Cardiac septum (tissue), 1 donor: Measurements from ENCODE around the gene HGD. TPM values are rescaled to one million over a fixed set of nuclear protein-coding genes. Genes with fewer than 3 reads are reported as not detected.
"Not testable (repeated sequence)": the region's sequence is repeated elsewhere in the genome, so short reads cannot be mapped to it uniquely, and the experiment has no call there.

ENCODE experiments used
- DNase-seq: peaks from one replicate; pipeline ENCODE4 v3.0.0-alpha.2; 2020; ENCODE audit warnings: low spot score
- intact Hi-C: fragments of 100-400 bp; cut with DNase I; formaldehyde crosslinking; loops from one replicate; pipeline ENCODE4 v1.14.0; 2022
- long read RNA-seq: library from polyadenylated mRNA; unstranded; transcript quantifications from one replicate; pipeline ENCODE4 v2.0.0, GENCODE V29; 2021
- total RNA-seq: library from RNA; stranded (reverse); fragmentation: NEBNext Ultra II Directional; extraction: Animal tissue kit (Norgen Biotek cat#: 25700); gene quantifications from one replicate; pipeline ENCODE4 v1.2.1, GENCODE V29; 2021
- donor health status: DM: no; HTN: no; CAD: no.

Gene HGD, protein sequence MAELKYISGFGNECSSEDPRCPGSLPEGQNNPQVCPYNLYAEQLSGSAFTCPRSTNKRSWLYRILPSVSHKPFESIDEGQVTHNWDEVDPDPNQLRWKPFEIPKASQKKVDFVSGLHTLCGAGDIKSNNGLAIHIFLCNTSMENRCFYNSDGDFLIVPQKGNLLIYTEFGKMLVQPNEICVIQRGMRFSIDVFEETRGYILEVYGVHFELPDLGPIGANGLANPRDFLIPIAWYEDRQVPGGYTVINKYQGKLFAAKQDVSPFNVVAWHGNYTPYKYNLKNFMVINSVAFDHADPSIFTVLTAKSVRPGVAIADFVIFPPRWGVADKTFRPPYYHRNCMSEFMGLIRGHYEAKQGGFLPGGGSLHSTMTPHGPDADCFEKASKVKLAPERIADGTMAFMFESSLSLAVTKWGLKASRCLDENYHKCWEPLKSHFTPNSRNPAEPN
- 0.73 TPM for total RNA-seq
- long read RNA-seq = 0 reads

DNA sequence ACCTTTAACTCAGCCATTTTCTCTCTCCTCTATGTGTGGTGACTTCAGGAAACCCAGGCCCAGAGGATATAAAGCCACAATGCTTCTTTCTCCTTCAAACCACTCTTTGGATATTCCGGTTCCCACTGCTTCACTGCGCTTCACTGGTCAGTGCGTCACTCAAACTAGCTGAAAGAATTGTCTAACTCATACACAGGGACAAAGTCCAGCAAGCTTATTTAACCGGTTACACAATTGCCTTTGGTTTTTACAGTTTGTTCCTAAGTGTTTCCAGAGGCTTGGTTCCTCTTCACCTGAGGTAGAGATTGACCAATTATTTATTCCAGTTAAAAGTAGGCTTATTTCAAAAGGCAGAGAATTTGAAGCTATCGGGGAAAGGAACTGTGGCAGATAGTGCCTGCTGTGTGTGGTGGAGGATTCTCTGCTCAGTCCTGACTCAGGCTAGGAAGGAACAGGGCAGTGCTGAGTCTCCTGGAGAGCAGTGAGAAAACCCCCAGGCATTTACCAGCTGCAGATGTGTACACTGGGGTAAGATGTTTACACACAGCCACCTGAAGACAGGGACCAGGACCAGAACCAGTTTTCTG lies at the start of gene HGD:
Gene HGD, minus strand, starts transcription at position 145 of the 587 bp plus-strand sequence. Its CDS starts 128 bp downstream, at position 17.
- DNase-seq = no peak
- intact Hi-C loops = no loop called here

DNA sequence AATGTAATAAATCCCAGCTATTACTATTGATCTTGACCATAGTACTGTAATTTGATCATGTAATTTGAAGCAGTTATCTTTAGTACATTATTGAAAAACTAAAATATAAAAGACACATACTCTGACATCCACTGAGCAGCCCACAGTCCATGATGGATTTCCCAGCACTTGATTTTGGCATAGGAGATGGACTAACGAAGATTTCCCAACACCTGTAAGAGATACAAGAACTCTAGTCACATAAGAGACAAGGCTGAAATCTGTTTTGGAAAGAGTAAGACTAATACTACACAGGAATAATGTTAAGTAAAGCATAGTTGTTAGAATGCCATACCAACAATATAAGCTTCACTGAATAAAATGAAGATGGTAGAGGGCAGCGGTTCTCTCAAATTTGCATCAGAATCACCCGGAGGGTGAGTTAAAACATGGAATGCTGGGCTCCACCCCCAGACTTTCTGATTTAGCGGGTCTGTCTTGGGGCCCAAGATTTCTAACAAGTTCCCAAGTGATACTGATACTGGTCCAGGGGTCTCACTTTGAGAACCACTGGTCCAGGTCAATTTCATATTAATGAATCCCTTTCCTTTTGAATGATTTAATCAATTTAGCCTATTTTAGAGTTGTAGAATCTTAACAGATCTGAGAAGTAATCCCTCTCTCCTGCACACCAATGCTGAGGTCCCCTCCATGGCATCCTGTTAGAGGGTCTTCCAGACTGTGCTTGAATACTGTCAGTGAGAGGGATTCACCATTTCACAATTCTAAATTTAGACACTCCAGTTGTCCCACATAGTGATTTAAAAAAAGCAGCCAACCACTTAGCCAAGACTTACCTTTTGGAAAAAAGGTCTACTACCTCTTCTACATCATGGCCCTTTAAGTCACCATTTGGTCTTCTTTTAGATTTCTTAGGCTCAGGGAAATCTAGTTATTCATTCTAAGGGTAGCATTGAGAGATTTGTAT lies 48.8 kb upstream of the HGD start:
- intact Hi-C loops = no loop called here
- no peak for DNase-seq

DNA sequence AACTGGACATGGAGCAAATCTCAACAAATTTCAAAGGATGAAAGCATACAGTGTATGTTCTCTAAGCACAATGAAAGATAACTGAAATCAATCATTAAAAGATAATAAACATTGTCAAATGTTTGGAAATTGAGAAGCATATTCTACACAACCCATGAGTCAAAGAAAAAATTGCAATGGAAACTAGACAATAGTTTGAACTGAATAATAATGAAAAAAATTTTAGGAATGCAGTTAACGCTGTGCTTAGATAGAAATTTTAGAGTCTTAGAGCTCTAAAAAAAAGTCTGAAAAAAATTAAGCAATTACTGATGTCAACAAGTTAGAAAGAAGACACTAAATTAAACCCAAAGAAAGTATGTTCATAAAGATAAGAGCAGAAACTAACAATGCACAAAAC lies 44.8 kb upstream of the HGD start:
- intact Hi-C loops = no loop called here
- DNase-seq = no peak

DNA sequence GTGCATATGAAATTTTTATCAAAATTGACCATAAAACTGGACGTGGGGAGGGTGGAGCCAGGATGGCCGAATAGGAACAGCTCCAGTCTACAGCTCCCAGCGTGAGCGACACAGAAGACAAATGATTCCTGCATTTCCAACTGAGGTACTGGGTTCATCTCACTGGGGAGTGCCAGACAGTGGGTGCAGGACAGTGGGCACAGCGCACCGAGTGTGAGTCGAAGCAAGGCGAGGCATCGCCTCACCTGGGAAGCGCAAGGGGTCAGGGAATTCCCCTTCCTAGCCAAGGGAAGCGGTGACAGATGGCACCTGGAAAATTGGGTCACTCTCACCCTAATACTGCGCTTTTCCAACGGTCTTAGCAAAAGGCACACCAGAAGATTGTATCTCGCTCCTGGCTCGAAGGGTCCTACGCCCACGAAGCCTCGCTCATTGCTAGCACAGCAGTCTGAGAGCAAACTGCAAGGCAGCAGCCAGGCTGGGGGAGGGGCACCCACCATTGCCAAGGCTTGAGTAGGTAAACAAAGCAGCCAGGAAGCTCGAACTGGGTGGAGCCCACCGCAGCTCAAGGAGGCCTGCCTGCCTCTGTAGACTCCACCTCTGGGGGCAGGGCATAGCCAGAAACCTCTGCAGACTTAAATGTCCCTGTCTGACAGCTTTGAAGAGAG lies 37.3 kb upstream of the HGD start:
- peak; percentile 76 for DNase-seq
- intact Hi-C loops = not testable (repeated sequence)

DNA sequence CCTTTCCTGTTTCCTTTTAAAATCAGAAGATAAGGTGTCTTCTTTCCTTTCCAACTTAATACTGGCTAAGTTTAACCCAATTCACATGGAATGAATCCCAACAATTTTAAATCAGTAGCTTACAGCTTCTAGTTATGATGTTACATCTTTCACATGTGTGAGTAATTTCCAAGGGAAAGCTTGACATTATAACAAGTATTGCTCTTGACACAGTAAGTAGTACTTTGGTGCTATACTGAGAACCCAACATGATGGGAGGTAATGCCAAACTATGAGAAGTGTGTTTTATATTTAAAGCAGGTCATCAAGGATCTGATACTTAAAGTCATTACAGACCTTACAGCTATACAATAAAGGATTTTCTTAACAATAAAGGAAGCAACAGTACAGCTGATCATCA lies 31.2 kb upstream of the HGD start:
- intact Hi-C loops = no loop called here
- no peak for DNase-seq

DNA sequence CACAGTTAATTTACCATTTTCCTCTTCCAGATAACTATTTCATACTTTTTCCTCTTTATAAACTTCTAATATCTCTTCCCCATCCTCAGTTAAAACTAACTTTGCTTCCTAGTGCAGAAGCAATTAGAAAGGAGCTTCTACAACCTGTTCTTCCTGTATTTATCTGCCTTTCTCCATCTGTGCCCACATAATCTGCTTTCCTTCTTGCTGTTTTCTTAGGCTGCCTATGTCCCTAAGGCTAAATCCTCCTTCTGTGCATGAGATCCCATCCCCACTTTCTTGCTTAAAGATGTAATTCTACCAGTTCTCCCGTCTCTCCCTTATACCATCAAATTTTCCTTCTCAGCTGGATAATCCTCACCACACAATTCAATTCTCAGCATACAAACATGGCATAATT lies 28.3 kb upstream of the HGD start:
- intact Hi-C loops = no loop called here
- DNase-seq = no peak

DNA sequence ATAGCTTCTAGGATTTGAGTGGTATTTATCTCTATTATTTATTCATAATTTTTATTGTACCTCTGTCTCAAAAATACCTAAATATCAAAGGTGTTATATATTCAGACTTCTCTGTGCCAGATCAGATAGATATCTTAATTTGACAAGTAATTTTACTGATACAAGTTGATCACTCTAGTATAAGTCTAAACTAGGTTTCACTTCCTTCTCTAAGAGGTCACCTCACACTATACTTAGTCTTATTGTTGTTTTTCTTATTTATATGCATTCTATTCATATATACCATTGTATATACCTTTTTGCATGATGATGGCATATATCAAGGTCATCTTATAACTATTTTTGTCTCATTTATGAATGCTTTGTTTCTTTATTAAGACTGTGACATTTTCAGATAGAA lies 26.4 kb upstream of the HGD start:
- intact Hi-C loops = no loop called here
- DNase-seq = no peak

DNA sequence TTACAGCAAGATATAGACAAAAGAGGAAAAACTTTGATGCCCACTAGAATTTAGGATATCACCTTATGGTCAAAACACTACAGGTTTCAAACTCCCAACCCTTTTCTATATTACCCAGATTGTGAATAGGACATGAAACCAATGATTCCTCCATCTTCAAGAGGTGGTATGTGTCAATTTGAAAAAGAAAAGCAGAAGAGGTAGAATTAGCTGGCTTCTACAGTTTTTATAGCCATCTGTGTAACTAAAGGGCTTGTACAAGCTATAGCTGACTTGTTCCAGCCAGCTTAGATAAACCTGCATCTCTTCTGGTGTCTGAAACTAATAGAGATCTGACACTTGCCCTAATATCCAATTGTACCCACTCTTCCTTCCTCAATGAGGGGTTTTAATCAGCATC lies 24.9 kb upstream of the HGD start:
- DNase-seq = no peak
- intact Hi-C loops = no loop called here

DNA sequence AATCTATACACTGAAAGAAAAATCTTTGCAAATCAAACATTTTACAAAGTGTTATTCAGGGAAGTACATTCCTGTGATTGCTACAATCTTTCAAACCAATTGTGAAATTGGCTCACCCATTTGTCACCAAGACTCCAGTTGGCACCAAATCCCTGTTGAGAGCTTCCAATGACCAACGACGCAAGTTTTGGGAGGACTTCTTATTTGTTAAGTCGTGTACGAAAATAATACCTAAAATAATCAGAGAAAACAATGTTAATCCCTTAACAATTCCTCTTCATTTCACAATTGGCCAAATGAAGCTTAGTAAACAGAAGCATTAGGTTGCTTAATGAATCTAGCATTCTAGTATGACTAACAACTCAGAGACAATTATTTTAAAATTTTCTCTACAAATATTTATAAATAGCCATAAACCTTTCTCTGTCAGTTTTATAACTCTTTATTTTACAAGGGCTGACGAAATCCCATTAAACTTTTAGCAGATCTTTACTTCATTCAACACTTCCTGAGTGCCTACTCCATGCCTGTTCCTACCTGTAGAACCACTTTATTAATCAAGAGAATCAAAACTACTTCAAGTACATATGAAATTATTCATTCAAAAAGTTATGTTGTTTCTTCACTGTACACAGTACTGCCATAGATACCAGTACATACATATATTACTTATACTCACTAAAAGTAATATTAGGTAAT lies 24.0 kb upstream of the HGD start:
- DNase-seq = no peak
- intact Hi-C loops = no loop called here

DNA sequence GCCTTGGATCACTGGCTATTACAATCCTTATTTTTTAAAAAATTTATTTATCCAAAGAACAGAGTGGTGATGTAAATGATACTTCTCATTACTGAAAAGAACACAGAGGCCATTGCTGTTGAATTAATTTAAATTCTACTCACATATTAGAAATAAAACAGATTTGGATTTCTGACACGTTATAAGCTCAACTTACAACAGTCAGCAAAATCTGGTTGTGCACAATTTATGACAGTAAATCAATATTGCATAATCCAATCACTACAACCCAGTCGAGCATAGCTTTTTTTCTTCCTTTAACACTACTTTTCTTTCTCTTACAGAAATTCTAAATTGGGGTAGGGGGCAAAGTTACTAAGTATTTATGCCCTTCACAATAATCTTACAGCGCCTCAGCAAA lies 17.3 kb upstream of the HGD start:
- no peak for DNase-seq
- intact Hi-C loops = no loop called here

DNA sequence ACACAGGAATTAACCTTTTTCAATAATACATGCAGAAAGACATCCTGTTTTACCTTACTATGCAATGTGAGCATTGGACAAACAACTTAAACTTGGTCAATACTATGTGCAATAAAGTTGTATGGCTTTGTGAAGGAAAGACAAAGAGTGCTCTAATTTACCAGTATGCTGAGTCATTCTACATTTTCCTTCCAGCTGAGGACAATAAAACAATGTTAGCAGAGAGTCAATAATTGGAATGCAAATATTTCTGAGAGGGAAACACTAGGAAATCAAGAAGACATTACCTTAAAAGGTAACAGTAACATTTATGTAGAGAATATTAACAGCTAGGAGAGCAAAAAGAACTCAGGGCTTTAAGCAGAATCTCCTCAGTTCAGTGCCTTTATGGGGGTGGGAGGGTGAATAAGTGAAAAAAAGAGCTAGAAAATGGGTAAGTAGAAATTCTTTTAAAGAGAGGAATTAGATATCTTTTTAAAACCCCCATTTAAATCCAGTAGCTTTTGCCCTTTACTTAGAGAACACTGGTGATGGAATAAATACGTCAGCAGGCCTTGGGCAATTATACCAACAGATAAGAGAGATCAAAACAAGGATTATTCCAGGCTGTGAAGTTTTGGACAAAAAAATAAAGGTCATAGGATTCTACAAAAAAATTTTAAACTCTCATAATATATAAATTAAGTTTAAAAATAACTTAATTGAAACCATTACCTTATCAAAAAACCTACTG lies 11.6 kb upstream of the HGD start:
- intact Hi-C loops = no loop called here

DNA sequence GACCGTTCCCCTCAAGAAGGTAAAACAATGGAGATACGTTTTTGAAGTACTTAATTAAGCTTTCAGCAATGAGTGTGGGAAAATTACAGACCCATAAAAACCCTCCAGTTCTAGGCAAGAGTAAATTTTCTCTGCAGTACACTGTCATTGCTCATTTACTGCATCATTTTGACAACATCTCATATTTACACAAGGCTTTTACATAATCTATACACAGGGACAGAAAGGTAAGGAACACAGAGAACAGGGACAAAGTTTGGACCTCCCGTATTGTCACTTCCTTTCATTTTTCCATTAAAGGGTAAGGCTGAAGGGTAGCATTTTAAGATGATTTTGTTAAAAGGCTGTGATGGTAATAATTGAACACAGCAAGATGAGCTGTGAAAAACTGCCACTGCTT lies 7.4 kb upstream of the HGD start:
- intact Hi-C loops = no loop called here
- no peak for DNase-seq

More for the DNA sequence above, 11.6 kb upstream of the HGD start:
- no peak for DNase-seq

DNA sequence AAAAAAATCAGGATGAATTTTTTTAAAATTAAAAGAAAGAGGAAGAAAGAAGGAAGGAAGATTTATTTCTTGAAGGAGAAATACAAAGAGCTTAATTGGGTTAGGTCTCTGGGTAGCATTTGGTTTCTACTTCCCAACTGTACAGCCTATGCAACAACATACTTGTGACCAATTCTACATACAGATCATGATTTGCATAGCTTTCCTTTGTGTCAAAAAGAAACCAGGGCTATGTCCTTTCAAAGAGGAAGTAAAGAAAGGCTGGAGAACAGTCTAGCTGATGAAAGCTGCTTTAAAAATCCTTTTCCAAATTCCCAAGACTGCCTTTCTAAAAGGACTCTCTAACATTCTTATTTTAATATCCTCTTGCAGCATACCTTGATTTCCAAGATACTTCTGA lies 6.1 kb upstream of the HGD start:
- intact Hi-C loops = no loop called here
- no peak for DNase-seq

DNA sequence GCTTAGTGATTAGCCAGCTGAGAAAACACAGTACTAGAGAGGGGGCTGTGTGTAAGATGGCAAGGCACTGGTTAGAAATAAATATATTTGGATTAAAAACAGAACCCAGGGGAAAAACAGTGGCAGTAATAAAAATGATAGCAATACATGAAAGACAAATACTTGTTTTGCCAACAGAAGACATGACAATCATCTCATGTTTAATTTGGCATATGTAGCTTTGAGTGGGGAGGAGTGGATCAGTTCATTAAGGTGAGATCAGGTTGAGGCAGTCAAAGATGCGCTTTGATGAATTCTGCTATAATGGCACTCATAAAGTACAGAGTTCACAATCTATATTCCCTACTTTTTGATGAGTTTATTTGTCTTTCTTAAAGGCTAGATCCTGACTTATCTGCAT lies 3.4 kb upstream of the HGD start:
- intact Hi-C loops = no loop called here
- DNase-seq = no peak

DNA sequence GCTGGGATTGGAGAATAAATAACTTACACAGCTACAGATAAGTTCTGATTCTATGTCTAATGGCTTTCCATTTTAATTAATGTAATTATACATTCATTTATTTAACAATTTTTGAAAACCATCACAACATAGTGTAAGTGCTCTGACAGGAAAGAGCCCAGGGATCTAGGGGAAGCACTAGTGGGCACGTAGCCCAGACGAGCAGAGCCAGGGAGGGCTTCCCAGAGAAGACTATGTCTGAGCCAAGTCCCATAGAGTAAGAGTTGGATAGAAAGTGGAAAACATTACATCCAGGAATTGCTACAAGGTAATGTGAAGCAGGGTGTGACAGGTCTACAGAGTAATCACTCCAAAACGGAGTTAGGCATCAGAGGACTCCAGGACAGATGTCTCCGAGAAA lies 2.9 kb upstream of the HGD start:
- DNase-seq = no peak
- intact Hi-C loops = no loop called here

DNA sequence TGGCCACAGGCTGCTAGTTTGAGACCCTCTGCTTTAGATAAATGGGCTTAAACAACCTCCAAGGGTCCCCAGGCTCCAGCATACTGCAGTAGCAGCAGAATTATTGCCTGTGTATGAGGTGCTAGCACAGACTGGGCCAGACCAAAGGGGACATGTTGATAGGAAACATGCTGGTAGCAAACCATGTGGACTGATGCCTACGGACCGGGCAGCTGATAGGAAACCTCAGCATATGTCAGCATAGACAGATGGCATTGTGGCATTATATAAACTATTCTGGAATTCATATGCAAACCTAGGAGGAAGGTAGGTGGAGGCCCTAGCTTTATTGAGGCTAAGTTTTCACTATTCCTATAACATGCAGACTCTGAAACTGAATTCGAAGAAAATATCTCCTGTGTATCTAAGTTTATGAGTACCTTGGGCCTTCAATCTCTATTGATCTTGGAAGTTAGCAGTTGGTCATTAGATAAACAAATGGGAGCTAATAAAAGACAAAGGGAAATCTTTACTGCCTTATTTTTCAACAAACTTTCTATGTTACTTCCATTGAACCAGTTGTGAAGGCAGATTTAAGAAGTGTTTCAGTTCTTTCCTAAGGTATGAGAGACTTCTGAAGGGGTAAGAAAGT lies 1.7 kb upstream of the HGD start:
- no peak for DNase-seq
- intact Hi-C loops = no loop called here

DNA sequence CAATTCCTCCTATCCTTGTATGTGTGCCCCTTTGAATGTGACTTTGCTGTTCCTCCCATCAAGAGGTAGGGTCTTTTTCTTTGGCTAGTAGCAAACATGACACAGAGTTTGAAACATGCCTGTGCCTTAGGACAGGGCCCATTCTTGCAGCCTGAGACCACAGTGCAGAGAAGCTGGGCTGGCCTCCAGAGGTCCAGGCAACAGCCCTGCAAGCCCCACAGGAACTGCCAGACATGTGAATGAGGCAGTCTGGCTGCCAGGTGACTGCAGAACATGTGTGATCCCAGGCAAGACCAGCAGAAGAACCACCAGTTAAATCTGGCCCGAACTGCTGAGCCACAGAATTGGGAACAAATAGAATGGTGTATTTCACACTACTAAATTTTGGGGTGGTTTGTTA lies 1.2 kb upstream of the HGD start:
- no peak for DNase-seq
- intact Hi-C loops = no loop called here

DNA sequence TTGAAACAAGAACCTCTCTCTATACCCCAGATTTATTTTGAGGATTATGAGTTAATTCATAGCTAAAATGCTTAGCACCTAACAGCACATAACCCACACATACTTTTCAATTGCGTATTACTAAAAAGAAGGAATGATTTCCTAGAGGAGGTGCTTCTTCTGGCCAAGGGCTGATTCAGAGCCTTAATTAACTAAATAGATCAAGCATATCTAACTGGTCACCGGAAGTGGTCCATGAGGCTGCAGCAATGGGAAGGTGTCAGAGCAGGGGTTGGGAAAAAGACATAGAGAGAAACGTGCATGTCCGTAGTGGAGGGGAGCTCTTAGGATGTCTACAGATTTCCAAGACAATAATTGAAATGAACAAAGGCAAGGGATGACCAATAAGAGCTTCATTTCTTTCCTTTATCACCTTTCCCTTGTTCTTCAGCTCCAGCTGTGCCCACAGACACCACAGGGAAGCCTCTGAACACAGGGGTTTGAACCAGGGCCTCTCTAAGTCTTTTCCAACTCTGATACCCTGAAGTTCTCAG lies 467 bp downstream of the HGD start:
- DNase-seq = no peak
- intact Hi-C loops = no loop called here
